Neural progenitor cell (in vitro differentiated cells): ENCODE data around the gene MICALL2. TPM values are rescaled to one million over a fixed set of nuclear protein-coding genes. Genes with fewer than 3 reads are reported as not detected.

ENCODE experiments used
- DNase-seq: peaks from one replicate; pipeline ENCODE4 v3.0.0-alpha.2; 2016; ENCODE audit warnings: low spot score
- H2AFZ ChIP-seq: fragments of 200-600 bp; sonication (generic); replicated peaks from 2 replicates; pipeline ENCODE4 v1.6.1; 2016; ENCODE audit warnings: antibody characterized with exemption
- H3F3A ChIP-seq: fragments of 200-600 bp; sonication (generic); 2 replicates; pipeline ENCODE4 v1.6.1; 2016; ENCODE audit warnings: antibody characterized with exemption, low read depth
- H3K27ac ChIP-seq: fragments of 200-600 bp; sonication (generic); 2 replicates; pipeline ENCODE4 v1.5.1; 2016; ENCODE audit warnings: mild to moderate bottlenecking
- H3K27me3 ChIP-seq: fragments of 200-600 bp; sonication (generic); 2 replicates; pipeline ENCODE4 v1.6.1; 2016; ENCODE audit warnings: mild to moderate bottlenecking, moderate library complexity
- H3K36me3 ChIP-seq: fragments of 200-600 bp; sonication (generic); 2 replicates; pipeline ENCODE4 v1.5.1; 2016
- H3K4me1 ChIP-seq: fragments of 200-600 bp; sonication (generic); 2 replicates; pipeline ENCODE4 v1.6.1; 2016; ENCODE audit warnings: mixed run types
- H3K4me2 ChIP-seq: fragments of 200-600 bp; sonication (generic); 2 replicates; pipeline ENCODE4 v1.6.1; 2016
- H3K4me3 ChIP-seq: fragments of 200-600 bp; sonication (generic); 2 replicates; pipeline ENCODE4 v1.5.1; 2016
- H3K79me2 ChIP-seq: fragments of 200-600 bp; sonication (generic); 2 replicates; pipeline ENCODE4 v1.6.1; 2016; ENCODE audit warnings: low read depth
- H3K9ac ChIP-seq: fragments of 200-600 bp; sonication (generic); 2 replicates; pipeline ENCODE4 v1.6.1; 2016
- H3K9me3 ChIP-seq: fragments of 200-600 bp; sonication (generic); 2 replicates; pipeline ENCODE4 v1.5.1; 2016; ENCODE audit warnings: low read depth
- H4K20me1 ChIP-seq: fragments of 200-600 bp; sonication (generic); 2 replicates; pipeline ENCODE4 v1.6.1; 2016; ENCODE audit warnings: low read depth
- H3K27ac Mint-ChIP-seq: 3 replicates; pipeline ENCODE4 v1.8.0; 2021; ENCODE audit warnings: mixed read lengths
- H3K27me3 Mint-ChIP-seq: 2 replicates; pipeline ENCODE4 v1.8.0; 2022; ENCODE audit warnings: low read depth, mild to moderate bottlenecking, inconsistent platforms, moderate library complexity, mixed read lengths; ENCODE audit not compliant: insufficient read depth
- H3K36me3 Mint-ChIP-seq: 3 replicates; pipeline ENCODE4 v1.8.0; 2021; ENCODE audit warnings: mixed read lengths
- H3K4me1 Mint-ChIP-seq: 3 replicates; pipeline ENCODE4 v1.8.0; 2021; ENCODE audit warnings: mixed read lengths
- H3K4me3 Mint-ChIP-seq: 3 replicates; pipeline ENCODE4 v1.8.0; 2021; ENCODE audit warnings: mild to moderate bottlenecking, moderate library complexity, mixed read lengths
- H3K9me3 Mint-ChIP-seq: 3 replicates; pipeline ENCODE4 v1.8.0; 2020; ENCODE audit warnings: mixed read lengths
- CTCF ChIP-seq: fragments of 200-600 bp; sonication (generic); IDR thresholded peaks from 2 replicates; pipeline ENCODE4 v1.5.1; 2017; ENCODE audit warnings: antibody characterized with exemption, mild to moderate bottlenecking
- EZH2 ChIP-seq: fragments of 200-600 bp; sonication (generic); IDR thresholded peaks from 2 replicates; pipeline ENCODE4 v1.6.1; 2017; ENCODE audit warnings: antibody characterized with exemption, mild to moderate bottlenecking, moderate library complexity
- EZH2phosphoT487 ChIP-seq: fragments of 200-600 bp; sonication (generic); IDR thresholded peaks from 2 replicates; pipeline ENCODE4 v1.6.1; 2017; ENCODE audit warnings: antibody characterized with exemption
- total RNA-seq: library from RNA; depleted of rRNA; stranded (reverse); fragments of >200 nt; gene quantifications from 2 replicates; pipeline ENCODE4 v1.2.3, GENCODE V29; 2015; ENCODE audit warnings: low replicate concordance

Gene MICALL2
- total RNA-seq, 1 donor from 2014 or later: 6.0 TPM

GRCh38 chr7:1501487-1502270 is 42.4 kb upstream of the MICALL2 start:
- Histone ChIP-seq H3K27ac (no peak overlapping the region), H2AFZ (no peak overlapping the region), H3K4me2 (no peak overlapping the region), H3K9me3 (no peaks in the 10 kb centered on the region), H3F3A (peaks cover 12% of the 10 kb centered on the region), H3K4me1 (peaks cover 6% of the 10 kb centered on the region), H3K9ac (no peak overlapping the region), H3K79me2 (peaks cover 33% of the 10 kb centered on the region), H3K4me3 (no peak overlapping the region), H3K36me3 (no peaks in the 10 kb centered on the region), H4K20me1 (peaks cover 23% of the 10 kb centered on the region), H3K27me3 (no peaks in the 10 kb centered on the region)
- Mint-ChIP-seq H3K36me3 (peaks cover 10% of the 10 kb centered on the region), H3K27me3 (peaks cover 2% of the 10 kb centered on the region), H3K27ac (no peak overlapping the region), H3K4me1 (peaks cover 20% of the 10 kb centered on the region), H3K4me3 (peak overlapping the region; percentile 92), H3K9me3 (no peaks in the 10 kb centered on the region)
- TF ChIP-seq EZH2phosphoT487 (no peak), CTCF (no peak), EZH2 (no peak)
- DNase-seq: no peak

- H3F3A ChIP-seq: peaks cover 3% of the 10 kb centered on the region
- H3K9ac ChIP-seq: no peak overlapping the region
- no peaks in the 10 kb centered on the region for H3K27me3 ChIP-seq
- peaks cover 6% of the 10 kb centered on the region for H3K4me1 ChIP-seq
- no peaks in the 10 kb centered on the region for H3K36me3 ChIP-seq
- Mint-ChIP-seq H3K9me3 (no peaks in the 10 kb centered on the region), H3K27ac (no peak overlapping the region), H3K36me3 (peaks cover 10% of the 10 kb centered on the region), H3K27me3 (no peaks in the 10 kb centered on the region), H3K4me3 (no peak overlapping the region), H3K4me1 (peaks cover 16% of the 10 kb centered on the region)
- H3K9me3 ChIP-seq: no peaks in the 10 kb centered on the region
- no peak overlapping the region for H3K27ac ChIP-seq
- H3K4me2 ChIP-seq: no peak overlapping the region
- H3K79me2 ChIP-seq: peaks cover 33% of the 10 kb centered on the region
- peaks cover 23% of the 10 kb centered on the region for H4K20me1 ChIP-seq
- TF ChIP-seq CTCF (no peak), EZH2 (no peak)
- no peak overlapping the region for H3K4me3 ChIP-seq
- no peak overlapping the region for H2AFZ ChIP-seq
- DNase-seq: no peak
These were observed 41.0 kb upstream of the MICALL2 start for GRCh38 chr7:1500064-1500807.

DNA sequence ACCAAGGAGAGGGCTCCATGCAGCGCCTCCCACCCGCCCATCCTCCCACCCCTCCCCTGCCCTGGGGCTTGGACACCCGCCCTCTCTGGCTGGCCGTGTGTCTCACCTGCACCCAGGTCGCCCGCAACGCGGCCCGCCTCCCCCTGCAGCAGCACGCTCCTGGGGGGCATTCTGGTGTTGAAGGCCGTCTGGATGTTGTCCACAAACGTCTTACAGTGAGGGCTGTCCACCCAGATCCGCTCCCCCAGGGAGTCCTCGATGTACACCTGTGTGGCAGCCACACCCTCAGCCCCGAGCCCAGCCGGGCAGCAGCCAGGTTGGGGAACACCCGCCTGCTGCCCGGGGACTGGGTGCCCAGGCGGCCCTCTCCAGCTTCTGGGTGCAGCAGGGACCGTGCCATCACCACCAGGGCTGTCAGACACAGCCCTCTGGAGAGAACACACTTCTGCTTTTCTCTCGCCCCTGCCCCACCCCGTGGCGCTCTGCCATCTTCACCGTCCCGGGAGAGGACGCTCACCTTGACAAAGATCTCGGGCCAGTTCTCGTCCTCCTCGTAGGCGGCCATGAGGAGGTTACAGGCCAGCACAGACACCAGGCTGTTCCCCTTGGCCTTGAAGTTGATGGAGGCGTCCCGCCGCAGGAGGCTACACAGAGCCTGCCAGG is 40.2 kb upstream of the MICALL2 start:
- H3K9ac ChIP-seq: no peak overlapping the region
- Mint-ChIP-seq H3K9me3 (no peaks in the 10 kb centered on the region), H3K4me3 (no peak overlapping the region), H3K4me1 (peaks cover 16% of the 10 kb centered on the region), H3K27me3 (no peaks in the 10 kb centered on the region), H3K27ac (no peak overlapping the region), H3K36me3 (peaks cover 10% of the 10 kb centered on the region)
- H3K4me3 ChIP-seq: no peak overlapping the region
- H3K36me3 ChIP-seq: no peaks in the 10 kb centered on the region
- no peak overlapping the region for H2AFZ ChIP-seq
- TF ChIP-seq EZH2phosphoT487 (no peak), CTCF (no peak)
- no peaks in the 10 kb centered on the region for H3K27me3 ChIP-seq
- H3K4me1 ChIP-seq: peaks cover 6% of the 10 kb centered on the region
- H3K79me2 ChIP-seq: peaks cover 33% of the 10 kb centered on the region
- DNase-seq: no peak
- H3K4me2 ChIP-seq: no peak overlapping the region
- no peaks in the 10 kb centered on the region for H3K9me3 ChIP-seq
- peaks cover 23% of the 10 kb centered on the region for H4K20me1 ChIP-seq
- no peak overlapping the region for H3K27ac ChIP-seq
- H3F3A ChIP-seq: no peaks in the 10 kb centered on the region
